ENCODE data around the gene ETV1. TPM values are rescaled to one million over a fixed set of nuclear protein-coding genes. Genes with fewer than 3 reads are reported as not detected.
A peak's percentile ranks its signal among the peaks of the same experiment; 100 is the strongest.

Gene ETV1
- total RNA-seq, 6 experiments from 2014 or later: 3.3 to 8.2 (median 5.6) TPM

GRCh38 chr7:13988731-13989125, 738 bp downstream of the ETV1 start:
- Histone ChIP-seq H3K27me3 (no peaks in the 10 kb centered on the region), H3K36me3 (no peaks in the 10 kb centered on the region), H3K27ac (peak overlapping the region; percentile 81 to 86 (median 83)), H3K4me3 (peak overlapping the region; percentile 70 to 73 (median 73)), H3K4me1 (peaks cover 0 to 15% (median 5%) of the 10 kb centered on the region in 4 donors), H3K9me3 (no peaks in the 10 kb centered on the region)
- WGBS (ENCODE audit: insufficient coverage, low coverage, low lambda C conversion rate, missing lambda C conversion rate): 8% methylated on average over 5 of the region's 5 CpGs
- DNase-seq (peak in 1 of 3 donors; percentile 13), ATAC-seq (peak in 2 of 4 donors; percentile 0 to 5)
- intact Hi-C loops (cut with DNase I): no loop called here
- TF ChIP-seq, protein P1, sequence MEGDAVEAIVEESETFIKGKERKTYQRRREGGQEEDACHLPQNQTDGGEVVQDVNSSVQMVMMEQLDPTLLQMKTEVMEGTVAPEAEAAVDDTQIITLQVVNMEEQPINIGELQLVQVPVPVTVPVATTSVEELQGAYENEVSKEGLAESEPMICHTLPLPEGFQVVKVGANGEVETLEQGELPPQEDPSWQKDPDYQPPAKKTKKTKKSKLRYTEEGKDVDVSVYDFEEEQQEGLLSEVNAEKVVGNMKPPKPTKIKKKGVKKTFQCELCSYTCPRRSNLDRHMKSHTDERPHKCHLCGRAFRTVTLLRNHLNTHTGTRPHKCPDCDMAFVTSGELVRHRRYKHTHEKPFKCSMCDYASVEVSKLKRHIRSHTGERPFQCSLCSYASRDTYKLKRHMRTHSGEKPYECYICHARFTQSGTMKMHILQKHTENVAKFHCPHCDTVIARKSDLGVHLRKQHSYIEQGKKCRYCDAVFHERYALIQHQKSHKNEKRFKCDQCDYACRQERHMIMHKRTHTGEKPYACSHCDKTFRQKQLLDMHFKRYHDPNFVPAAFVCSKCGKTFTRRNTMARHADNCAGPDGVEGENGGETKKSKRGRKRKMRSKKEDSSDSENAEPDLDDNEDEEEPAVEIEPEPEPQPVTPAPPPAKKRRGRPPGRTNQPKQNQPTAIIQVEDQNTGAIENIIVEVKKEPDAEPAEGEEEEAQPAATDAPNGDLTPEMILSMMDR (IDR thresholded peaks at IDR 0.05): no peak
- no peak for TF ChIP-seq POLR2A (IDR thresholded peaks at IDR 0.05)

GRCh38 chr7:13988065-13988464, 1.4 kb downstream of the ETV1 start:
- Histone ChIP-seq H3K4me3 (peak overlapping the region in 1 of 3 donors; percentile 70), H3K4me1 (peaks cover 0 to 15% (median 5%) of the 10 kb centered on the region in 4 donors), H3K27me3 (no peaks in the 10 kb centered on the region), H3K9me3 (no peaks in the 10 kb centered on the region), H3K36me3 (no peaks in the 10 kb centered on the region), H3K27ac (no peak overlapping the region)
- intact Hi-C loops (cut with DNase I): no loop called here
- ATAC-seq: no peak
- WGBS (ENCODE audit: insufficient coverage, low coverage, low lambda C conversion rate, missing lambda C conversion rate): 31% methylated on average over 8 of the region's 8 CpGs
- no peak for TF ChIP-seq POLR2A (IDR thresholded peaks at IDR 0.05)
- TF ChIP-seq, protein P1 (IDR thresholded peaks at IDR 0.05): no peak
- no peak for DNase-seq

DNA sequence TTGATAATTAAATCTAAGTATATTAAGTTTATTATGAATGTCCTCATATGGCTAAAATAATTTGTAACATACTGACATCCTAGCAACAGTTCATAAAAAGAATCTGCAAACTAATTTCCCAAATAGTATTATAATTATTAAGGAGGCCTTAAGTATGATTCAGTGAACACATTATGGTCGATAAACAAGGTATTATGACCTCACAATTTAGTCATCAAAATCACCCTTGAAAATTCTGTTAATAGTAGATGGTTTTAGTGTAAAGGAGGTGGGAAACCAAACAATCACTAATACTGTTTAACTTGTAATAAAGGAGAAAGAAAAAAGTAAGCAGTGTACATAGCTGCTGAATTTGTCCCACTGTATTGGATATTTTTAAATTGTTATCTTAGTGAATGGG, 2.1 kb downstream of the ETV1 start:
- Histone ChIP-seq H3K27me3 (no peaks in the 10 kb centered on the region), H3K27ac (no peak overlapping the region), H3K9me3 (no peaks in the 10 kb centered on the region), H3K36me3 (no peaks in the 10 kb centered on the region), H3K4me3 (no peak overlapping the region), H3K4me1 (peaks cover 0 to 15% (median 2%) of the 10 kb centered on the region in 4 donors)
- DNase-seq (no peak), ATAC-seq (no peak)
- TF ChIP-seq POLR2A (IDR thresholded peaks at IDR 0.05): no peak
- TF ChIP-seq, protein P1 (IDR thresholded peaks at IDR 0.05): no peak
- intact Hi-C loops (cut with DNase I): no loop called here
- 53% methylated on average over 1 of the region's 1 CpG for WGBS (ENCODE audit: insufficient coverage, low coverage, low lambda C conversion rate, missing lambda C conversion rate)

DNA sequence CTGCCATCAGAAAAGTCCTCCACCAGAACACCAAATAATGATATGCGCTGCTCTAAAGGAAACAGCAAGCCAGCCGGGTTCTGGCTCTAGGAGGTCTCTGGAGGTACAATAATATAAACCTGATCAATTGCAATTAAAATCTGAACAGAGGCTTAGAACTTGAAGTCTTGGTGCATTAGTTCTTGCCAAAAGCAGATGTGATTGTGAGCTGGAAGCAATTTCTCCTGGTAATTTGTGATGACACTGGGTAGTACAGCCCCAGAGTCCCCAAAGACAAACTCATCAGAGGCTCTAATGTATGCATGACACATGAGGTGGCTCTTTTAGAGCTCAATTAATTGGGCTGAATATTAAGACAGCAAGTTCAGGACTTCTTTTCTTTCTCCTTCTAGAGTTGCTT, 3.3 kb downstream of the ETV1 start:
- ATAC-seq (no peak), DNase-seq (no peak)
- no peaks in the 10 kb centered on the region for H3K9me3 ChIP-seq
- WGBS (ENCODE audit: insufficient coverage, low coverage, low lambda C conversion rate, missing lambda C conversion rate): 100% methylated on average over 2 of the region's 2 CpGs
- intact Hi-C loops (cut with DNase I): no loop called here
- H3K27me3 ChIP-seq: no peaks in the 10 kb centered on the region
- peaks cover 0 to 7% (median 0%) of the 10 kb centered on the region in 4 donors for H3K4me1 ChIP-seq
- H3K4me3 ChIP-seq: no peak overlapping the region
- no peak for TF ChIP-seq POLR2A (IDR thresholded peaks at IDR 0.05)
- TF ChIP-seq, protein P1 (IDR thresholded peaks at IDR 0.05): no peak
- no peak overlapping the region for H3K27ac ChIP-seq
- H3K36me3 ChIP-seq: no peaks in the 10 kb centered on the region

All from right lobe of liver (tissue), 6 donors.